HG03045 (cell line): ENCODE data around the gene BRCA1.
A peak's percentile ranks its signal among the peaks of the same experiment; 100 is the strongest.

ENCODE experiments used
- ATAC-seq: cut with Tn5 transposase; IDR thresholded peaks from one replicate; pipeline ENCODE4 v1.9.1; 2021; ENCODE audit warnings: mild to moderate bottlenecking, moderate library complexity; ENCODE audit not compliant: unreplicated experiment

The BRCA1 gene

GRCh38 chr17:43025766-43026537, 99.2 kb downstream of the BRCA1 start:
- no peak for ATAC-seq

GRCh38 chr17:43025290-43025657, 99.9 kb downstream of the BRCA1 start:
- no peak for ATAC-seq

GRCh38 chr17:43024407-43025289, 100.5 kb downstream of the BRCA1 start, which contains the start of gene RND2:
Gene RND2 (plus strand): TSS chr17:43025231. CDS start chr17:43025348, 117 bp downstream.
- ATAC-seq = no peak

DNA sequence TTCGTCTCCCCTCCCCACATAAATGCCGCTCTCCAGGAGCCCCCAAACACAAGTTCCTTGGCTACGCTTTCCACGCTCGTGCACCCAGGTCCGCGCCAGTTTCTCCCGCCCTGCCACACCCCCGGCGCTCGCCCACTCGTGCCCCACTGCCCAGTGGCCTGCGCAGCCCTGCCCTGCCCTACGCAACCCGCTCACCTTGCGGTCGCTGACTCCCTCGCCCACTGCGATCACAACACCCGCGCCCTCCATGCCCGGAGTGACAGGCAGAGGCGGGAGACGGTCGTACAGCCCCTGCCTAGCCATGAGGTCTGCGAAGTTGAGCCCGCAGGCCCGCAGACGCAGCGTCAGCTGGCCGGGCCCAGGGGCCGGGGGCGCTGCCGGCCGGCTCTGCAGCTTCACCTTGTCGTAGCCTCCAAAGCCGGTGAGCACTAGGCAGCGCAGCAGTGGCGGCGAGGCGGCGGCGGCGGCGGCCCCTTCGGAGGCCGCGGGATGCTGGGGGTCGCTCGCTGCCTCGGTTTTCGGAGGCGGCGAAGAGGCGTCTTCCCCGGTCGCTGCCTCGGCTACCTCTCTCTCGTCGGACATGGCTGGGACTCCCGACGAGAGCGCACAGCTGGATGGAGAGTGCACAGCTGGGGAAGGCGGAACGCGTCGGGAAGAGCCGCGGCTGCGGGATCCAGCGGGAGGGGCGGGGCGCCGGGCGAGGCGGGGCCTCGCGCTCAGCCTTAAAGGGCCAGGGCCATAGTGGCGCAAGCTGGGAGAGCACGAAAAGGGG, 103.2 kb downstream of the BRCA1 start, which contains the start of gene VAT1:
VAT1 (minus strand) TSS at position 645 of the 772 bp plus-strand sequence; CDS start at position 582, 63 bp downstream.
- ATAC-seq = peak; percentile 42

GRCh38 chr17:43020789-43021740, 104.1 kb downstream of the BRCA1 start:
- ATAC-seq = no peak

DNA sequence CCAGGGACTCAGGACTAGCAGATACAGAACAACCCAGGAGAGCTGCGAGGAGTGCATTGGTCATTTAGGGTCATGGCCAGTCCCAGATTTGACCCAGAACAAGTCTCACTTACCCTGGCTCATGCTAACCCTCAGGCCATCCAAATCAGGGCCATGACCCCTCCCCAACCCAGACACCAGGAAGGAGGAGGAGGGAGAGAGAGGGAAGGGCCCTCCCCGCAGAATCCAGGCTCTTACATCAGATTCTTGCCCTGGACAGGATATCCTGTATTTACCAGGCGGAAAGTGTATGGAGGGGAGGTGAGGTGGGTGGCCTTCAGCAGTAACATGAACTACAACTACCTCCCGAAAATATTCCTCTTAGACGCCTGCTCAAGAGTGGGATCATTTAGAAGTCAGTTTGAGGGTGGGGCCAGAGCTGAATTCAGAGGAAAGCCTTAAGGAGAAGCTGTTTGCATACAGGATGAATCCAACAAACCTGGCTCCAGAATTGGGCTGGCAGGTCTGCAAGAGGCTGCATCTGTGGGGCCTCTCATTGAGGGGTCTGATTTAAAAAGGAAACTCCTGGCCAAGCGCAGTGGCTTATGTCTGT, 105.0 kb downstream of the BRCA1 start:
- ATAC-seq = no peak

DNA sequence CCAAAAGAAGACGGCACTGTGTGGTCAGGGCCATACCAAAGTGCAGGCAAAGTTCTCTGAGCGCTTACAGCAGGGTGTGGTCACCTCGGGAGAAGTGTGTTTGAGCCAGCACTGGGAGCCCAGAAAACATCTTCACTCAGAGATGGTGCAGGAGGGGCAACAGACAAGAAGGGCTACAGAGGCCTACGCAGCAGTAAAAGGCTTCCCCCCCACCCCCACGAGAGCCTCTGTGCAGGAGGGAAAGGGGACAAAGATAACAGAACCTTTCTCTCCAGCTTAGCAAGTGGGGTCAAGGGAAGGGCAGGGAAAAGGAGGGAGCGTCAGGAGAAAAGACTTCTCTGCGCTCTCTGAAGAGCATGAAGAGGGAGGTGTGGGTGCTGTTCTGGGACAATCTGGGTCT, 105.7 kb downstream of the BRCA1 start:
- ATAC-seq = no peak

- ATAC-seq = no peak
Measured at GRCh38 chr17:43018932-43019331, 106.2 kb downstream of the BRCA1 start.

- no peak for ATAC-seq
Measured at GRCh38 chr17:43018008-43018853, 106.9 kb downstream of the BRCA1 start.

- ATAC-seq = no peak
Measured at GRCh38 chr17:43016216-43016615, 108.9 kb downstream of the BRCA1 start.

GRCh38 chr17:43015579-43015978, 109.6 kb downstream of the BRCA1 start:
- no peak for ATAC-seq

DNA sequence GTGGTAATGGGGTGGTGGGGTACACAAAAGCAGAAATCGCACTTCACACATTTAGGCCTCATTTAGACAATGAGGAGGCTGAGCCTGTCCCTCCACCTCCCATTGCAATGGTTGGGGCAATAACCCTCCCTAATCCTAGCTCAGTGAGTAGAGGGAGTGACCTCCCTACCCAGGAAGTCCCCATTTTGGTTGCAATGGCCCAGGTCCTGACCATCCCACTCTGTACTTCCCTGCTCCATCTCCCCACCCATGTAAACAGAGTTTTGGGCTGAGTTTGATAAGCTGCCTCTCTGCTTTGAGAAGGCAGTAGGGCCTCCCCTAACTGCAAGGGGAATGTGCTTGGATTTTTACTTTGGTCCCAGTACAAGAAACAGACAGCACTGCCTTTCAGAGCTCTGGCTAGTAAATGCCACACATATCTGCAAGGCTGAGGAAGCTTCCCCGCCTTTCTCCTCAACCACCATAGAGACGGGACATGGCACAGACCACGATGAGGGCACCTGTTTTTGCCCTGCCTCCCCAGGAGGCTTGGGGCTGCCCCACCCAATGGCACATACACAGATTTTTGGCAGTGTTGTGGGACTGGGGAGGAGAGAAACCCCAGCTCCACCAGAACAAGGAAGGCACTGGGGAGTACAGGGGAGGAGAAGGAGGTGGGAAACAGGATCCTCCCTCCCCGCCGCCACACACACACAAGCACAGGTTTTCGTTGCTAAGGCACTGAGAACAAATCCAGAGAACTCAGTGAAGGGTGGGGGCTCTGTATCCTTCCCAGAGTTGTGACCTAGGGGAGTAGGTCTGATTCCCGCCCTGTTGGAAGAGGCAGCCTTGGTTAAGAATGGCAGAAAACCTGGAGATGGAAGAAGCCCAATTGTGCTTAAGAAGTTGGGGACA, 110.3 kb downstream of the BRCA1 start:
- ATAC-seq = no peak

DNA sequence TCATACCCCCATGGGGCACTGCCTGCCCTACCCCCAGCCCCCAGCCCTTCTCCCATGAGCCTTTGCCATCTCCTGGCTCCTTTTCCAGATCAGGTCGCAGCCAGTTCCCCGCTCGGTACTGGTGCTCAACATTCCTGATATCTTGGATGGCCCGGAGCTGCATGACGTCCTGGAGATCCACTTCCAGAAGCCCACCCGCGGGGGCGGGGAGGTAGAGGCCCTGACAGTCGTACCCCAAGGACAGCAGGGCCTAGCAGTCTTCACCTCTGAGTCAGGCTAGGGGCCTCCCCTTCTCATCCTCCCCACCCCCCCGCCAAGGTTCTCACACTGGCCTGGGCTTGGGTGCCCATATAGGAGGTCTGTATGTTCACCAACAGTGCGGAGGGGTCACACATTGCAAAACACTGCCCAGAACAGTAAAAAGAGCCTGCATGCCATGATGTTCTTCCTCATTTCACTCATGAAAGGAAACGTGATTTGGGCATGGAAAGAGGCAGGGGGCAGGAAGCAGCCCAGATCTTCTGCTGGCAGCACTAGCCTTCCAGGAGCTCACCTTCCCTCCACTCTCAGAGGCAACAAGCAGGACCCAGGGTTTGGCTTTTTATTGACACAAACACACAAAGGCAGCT, 111.0 kb downstream of the BRCA1 start:
- ATAC-seq = no peak

DNA sequence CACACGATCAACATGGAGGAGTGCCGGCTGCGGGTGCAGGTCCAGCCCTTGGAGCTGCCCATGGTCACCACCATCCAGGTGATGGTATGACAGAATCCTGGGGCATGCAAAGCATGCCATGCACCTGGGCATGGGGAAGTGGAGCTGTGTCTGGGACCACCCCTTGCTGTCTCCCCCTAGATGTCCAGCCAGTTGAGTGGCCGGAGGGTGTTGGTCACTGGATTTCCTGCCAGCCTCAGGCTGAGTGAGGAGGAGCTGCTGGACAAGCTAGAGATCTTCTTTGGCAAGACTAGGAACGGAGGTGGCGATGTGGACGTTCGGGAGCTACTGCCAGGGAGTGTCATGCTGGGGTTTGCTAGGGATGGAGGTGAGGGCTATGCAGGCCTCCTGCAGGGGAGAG, 111.9 kb downstream of the BRCA1 start:
- ATAC-seq = no peak

- no peak for ATAC-seq
Measured at GRCh38 chr17:43011728-43012472, 113.3 kb downstream of the BRCA1 start.

- ATAC-seq = no peak
Measured at GRCh38 chr17:43010667-43011308, 114.4 kb downstream of the BRCA1 start.
